GM12878 (cell line): Measurements from ENCODE around the gene SMPD1. TPM values are rescaled to one million over a fixed set of nuclear protein-coding genes. Genes with fewer than 3 reads are reported as not detected.

Experiments
- ATAC-seq: fragments of 200-7000 bp; cut with Tn5 transposase; 3 replicates; pipeline ENCODE4 v1.9.1; 2020; ENCODE audit warnings: mild to moderate bottlenecking, moderate library complexity
- BruUV-seq: library from RNA; stranded (reverse); fragments of 400-500 nt; replicated peaks from 2 replicates; lab custom pipeline; 2021; lab: Mats Ljungman, UMichigan
- CTCF ChIA-PET: fragments of 300-600 bp; sonication (Branson Sonifier 250); formaldehyde crosslinking; extraction: SDS; loops from one replicate; lab custom pipeline; 2021; ENCODE audit warnings: inconsistent platforms; lab: Yijun Ruan, JAX
- POLR2A ChIA-PET: fragments of 350-600 bp; formaldehyde crosslinking; extraction: SDS; loops from one replicate; lab custom pipeline; 2021; ENCODE audit warnings: inconsistent platforms; lab: Charles Lee
- RAD21 ChIA-PET: fragments of 300-600 bp; sonication (Branson Sonifier 250); formaldehyde crosslinking; loops from one replicate; lab custom pipeline; 2023; ENCODE audit warnings: antibody characterized with exemption; ENCODE audit not compliant: unreplicated experiment; lab: Charles Lee
- SMC1A ChIA-PET: fragments of 300-600 bp; sonication (Branson Sonifier 250); formaldehyde crosslinking; loops from one replicate; lab custom pipeline; 2023; ENCODE audit not compliant: unreplicated experiment, uncharacterized antibody; lab: Charles Lee
- DNase-seq: peaks from one replicate; pipeline ENCODE4 v3.0.0-alpha.2; 2011; ENCODE audit warnings: low read depth, low spot score
- FAIRE-seq: peaks from 3 replicates; lab custom pipeline; 2011; peaks lifted over from hg19 to GRCh38; lab: Jason Lieb, UNC
- H2AFZ ChIP-seq: 2 replicates; pipeline ENCODE4 v1.6.0; 2011; ENCODE audit warnings: low read depth, low read length, control low read depth; ENCODE audit not compliant: control insufficient read depth
- H3K27ac ChIP-seq: 2 replicates; pipeline ENCODE4 v1.5.1; 2011; ENCODE audit warnings: control low read depth; ENCODE audit not compliant: control insufficient read depth, insufficient read depth
- H3K27me3 ChIP-seq, 2 experiments: replicated peaks in 1 of 2; 2 replicates each; pipeline versions ENCODE4 v1.6.0 to v1.6.1; 2011; ENCODE audit warnings: low read length in 1 of 2; ENCODE audit not compliant: control insufficient read depth in 2 of 2, insufficient read depth in 2 of 2
- H3K36me3 ChIP-seq, 2 experiments: 2 replicates each; pipeline ENCODE4 v1.5.1; 2011; ENCODE audit warnings: low read length in 1 of 2; ENCODE audit not compliant: control insufficient read depth in 2 of 2, insufficient read depth in 2 of 2
- H3K4me1 ChIP-seq: 2 replicates; pipeline ENCODE4 v1.6.1; 2011; ENCODE audit warnings: mild to moderate bottlenecking, low read length, moderate library complexity, mixed read lengths; ENCODE audit not compliant: control insufficient read depth, insufficient read depth
- H3K4me2 ChIP-seq: 2 replicates; pipeline ENCODE4 v1.6.0; 2011; ENCODE audit warnings: control low read depth; ENCODE audit not compliant: control insufficient read depth, insufficient read depth
- H3K4me3 ChIP-seq: fragments of 200-600 bp; sonication (generic); 2 replicates; pipeline ENCODE4 v1.5.1; 2016
- H3K79me2 ChIP-seq: 2 replicates; pipeline ENCODE4 v1.6.0; 2011; ENCODE audit warnings: low read length; ENCODE audit not compliant: control insufficient read depth, insufficient read depth
- H3K9ac ChIP-seq: 2 replicates; pipeline ENCODE4 v1.8.0; 2011; ENCODE audit warnings: low read length, control low read depth, mixed read lengths; ENCODE audit not compliant: control insufficient read depth, insufficient read depth
- H3K9me3 ChIP-seq: replicated peaks from 3 replicates; pipeline ENCODE4 v1.5.1; 2011; ENCODE audit warnings: mild to moderate bottlenecking, low read length; ENCODE audit not compliant: control insufficient read depth, insufficient read depth
- H4K20me1 ChIP-seq: 2 replicates; pipeline ENCODE4 v1.6.0; 2011; ENCODE audit not compliant: control insufficient read depth, insufficient read depth
- CEBPB ChIP-seq, 2 experiments: fragments of 150-350 bp in 1 of 2; IDR thresholded peaks; 2 replicates each; pipeline ENCODE4 v1.6.1; 2012 to 2014; ENCODE audit warnings: low read depth in 2 of 2, low read length in 2 of 2, borderline replicate concordance in 1 of 2, inconsistent platforms in 1 of 2
- CTCF ChIP-seq, 3 experiments: IDR thresholded peaks in 2 of 3; conservative IDR thresholded peaks in 1 of 3; 2 replicates each; pipeline ENCODE4 v1.5.1; 2011; ENCODE audit warnings: low read depth in 3 of 3, low read length in 3 of 3, mild to moderate bottlenecking in 3 of 3, control low read depth in 2 of 3, moderate library complexity in 2 of 3, inconsistent platforms in 1 of 3, mixed read lengths in 1 of 3; ENCODE audit not compliant: control insufficient read depth in 2 of 3, insufficient read depth in 1 of 3; ENCODE audit errors: extremely low read depth in 1 of 3
- FOXM1 ChIP-seq: IDR thresholded peaks from 2 replicates; pipeline ENCODE4 v1.6.1; 2012; ENCODE audit warnings: low read depth, mild to moderate bottlenecking, inconsistent platforms, low read length, moderate library complexity
- HCFC1 ChIP-seq: fragments of 150-350 bp; IDR thresholded peaks from 2 replicates; pipeline ENCODE4 v1.6.1; 2014; ENCODE audit warnings: low read length
- IRF5 ChIP-seq: fragments of 450-650 bp; IDR thresholded peaks from 2 replicates; pipeline ENCODE4 v1.6.1; 2017; ENCODE audit warnings: borderline replicate concordance
- MEF2B ChIP-seq: fragments of 450-650 bp; IDR thresholded peaks from 2 replicates; pipeline ENCODE4 v1.6.1; 2018; ENCODE audit warnings: mild to moderate bottlenecking, moderate library complexity; ENCODE audit not compliant: partially characterized antibody, poor library complexity, severe bottlenecking
- NBN ChIP-seq: fragments of 450-650 bp; IDR thresholded peaks from 2 replicates; pipeline ENCODE4 v1.6.1; 2016
- NKRF ChIP-seq: fragments of 450-650 bp; conservative IDR thresholded peaks from 2 replicates; pipeline ENCODE4 v1.6.1; 2017; ENCODE audit warnings: mild to moderate bottlenecking, moderate library complexity
- NR2C1 ChIP-seq: fragments of 450-650 bp; IDR thresholded peaks from 2 replicates; pipeline ENCODE4 v1.6.1; 2017; ENCODE audit warnings: antibody characterized with exemption, mild to moderate bottlenecking, moderate library complexity
- SMAD5 ChIP-seq: IDR thresholded peaks from 2 replicates; pipeline ENCODE4 v1.6.1; 2016; ENCODE audit warnings: antibody characterized with exemption, low read depth
- SMARCA5 ChIP-seq: fragments of 450-650 bp; IDR thresholded peaks from 2 replicates; pipeline ENCODE4 v1.6.1; 2017; ENCODE audit warnings: mild to moderate bottlenecking
- SMC3 ChIP-seq: IDR thresholded peaks from 2 replicates; pipeline ENCODE4 v1.6.1; 2011; ENCODE audit warnings: low read length, improper control_type of control experiment, borderline replicate concordance
- TCF3 ChIP-seq: IDR thresholded peaks from 2 replicates; pipeline ENCODE4 v1.6.1; 2012; ENCODE audit warnings: low read depth, mild to moderate bottlenecking, low read length, borderline replicate concordance; ENCODE audit not compliant: insufficient read depth
- ZBTB33 ChIP-seq: fragments of 450-650 bp; IDR thresholded peaks from 2 replicates; pipeline ENCODE4 v1.6.1; 2017; ENCODE audit warnings: mild to moderate bottlenecking
- WGBS: methylation state at CpG from one replicate; pipeline ENCODE4 v1.1.6; 2016; ENCODE audit warnings: low lambda C conversion rate; ENCODE audit not compliant: insufficient replicate concordance, insufficient coverage; ENCODE audit errors: missing lambda C conversion rate; 5-methylcytosine and 5-hydroxymethylcytosine counted together
- in situ Hi-C: fragments of 300-500 bp; cut with MboI; formaldehyde crosslinking; loops from 9 replicates; pipeline ENCODE4 v1.14.3; 2018; ENCODE audit warnings: mixed read lengths
- intact Hi-C: fragments of 100-400 bp; cut with micrococcal nuclease; formaldehyde crosslinking; loops from one replicate; pipeline ENCODE4 v1.14.2; 2022; ENCODE audit not compliant: unreplicated experiment
- polyA plus RNA-seq, 11 experiments: library from polyadenylated mRNA; depleted of rRNA in 4 of 11; unstranded in 6 of 11; stranded (reverse) in 5 of 11; fragments of >200 nt; fragmentation: Nextera tagmentation in 4 of 11; fragmentation: Illumina TruSeq in 1 of 11; extraction: Ambion mirVana in 4 of 11; extraction: Trizol in 1 of 11; gene quantifications; 1 replicate in 1 of 11; 2 replicates in 10 of 11; pipeline versions ENCODE4 v1.2.1 to v1.2.3, GENCODE V29; 2011 to 2016; ENCODE audit warnings: inconsistent platforms in 2 of 11, missing spikeins in 2 of 11, low read depth in 1 of 11
- total RNA-seq, 4 experiments: library from RNA; depleted of rRNA in 3 of 4; stranded (reverse); fragments of >200 nt in 3 of 4; fragmentation: Illumina TruSeq in 1 of 4; extraction: Trizol in 1 of 4; gene quantifications; 2 replicates each; pipeline versions ENCODE4 v1.2.1 to v1.2.3, GENCODE V29; 2013 to 2021

SMPD1 gene
- total and polyA plus RNA-seq, 10 of the 15 experiments (the other 5 are each of a cell fraction or from before 2014, with no cell fraction given): 1.4 to 13.7 (median 6.2) TPM

GRCh38 chr11:6411594-6412031 lies 21.3 kb downstream of the SMPD1 start:
- BruUV-seq: no TSS peak
- H3K9ac ChIP-seq: no peak overlapping the region
- no peak for ATAC-seq
- intact Hi-C loops (no loop called here), in situ Hi-C loops (no loop called here)
- H2AFZ ChIP-seq: no peak overlapping the region
- ChIA-PET SMC1A (interaction anchor here (0.7 kb wide), 1 partner anchor 9 kb away, joined by 3 read pairs; no protein-coding TSS in a partner anchor), RAD21 (interaction anchor here (1.3 kb wide), 1 partner anchor 96 kb away, joined by 3 read pairs; no protein-coding TSS in a partner anchor), CTCF (interaction anchor here (1.1 to 1.2 kb wide), 2 partner anchors 30 to 33 kb away, joined by 3 to 6 read pairs; partner anchors contain the start of gene HPX), POLR2A (interaction anchor here (1.3 kb wide), 1 partner anchor 9 kb away, joined by 3 read pairs; no protein-coding TSS in a partner anchor)
- H3K79me2 ChIP-seq: no peaks in the 10 kb centered on the region
- peaks cover 8% of the 10 kb centered on the region for H3K4me1 ChIP-seq
- no peak for FAIRE-seq
- no peaks in the 10 kb centered on the region; the same call in 1 of the 2 replicates for H4K20me1 ChIP-seq
- H3K27me3 ChIP-seq: no peaks in the 10 kb centered on the region
- no peak overlapping the region for H3K4me2 ChIP-seq
- WGBS: 77% methylated on average over 10 of the region's 10 CpGs
- DNase-seq: no peak
- no peak for TF ChIP-seq MEF2B
- no peak for TF ChIP-seq FOXM1
- no peak for TF ChIP-seq SMC3
- no peak for TF ChIP-seq ZBTB33
- no peak for TF ChIP-seq HCFC1
- TF ChIP-seq NBN: no peak
- no peak for TF ChIP-seq SMARCA5
- no peak for TF ChIP-seq NKRF
- no peak for TF ChIP-seq NR2C1
- no peak for TF ChIP-seq TCF3
- no peak for TF ChIP-seq SMAD5
- no peak for TF ChIP-seq IRF5
- TF ChIP-seq CTCF (IDR thresholded peaks at IDR 0.05 in 2 of 3, conservative IDR thresholded peaks at IDR 0.05 in 1 of 3; ENCODE audit: control insufficient read depth in 2 of 3, extremely low read depth in 1 of 3, insufficient read depth in 1 of 3, low read depth in 3 of 3, low read length in 3 of 3): no peak
- no peak for TF ChIP-seq CEBPB (IDR thresholded peaks at IDR 0.05; ENCODE audit: borderline replicate concordance in 1 of 2, low read depth in 2 of 2, low read length in 2 of 2)
- TF ChIP-seq, all 136 proteins: peak for 0
- Histone ChIP-seq H3K9me3 (no peaks in the 10 kb centered on the region), H3K27ac (no peak overlapping the region), H3K36me3 (no peaks in the 10 kb centered on the region), H3K4me3 (no peak overlapping the region)
